Measurements from ENCODE around the gene SAFB.

SAFB gene

DNA sequence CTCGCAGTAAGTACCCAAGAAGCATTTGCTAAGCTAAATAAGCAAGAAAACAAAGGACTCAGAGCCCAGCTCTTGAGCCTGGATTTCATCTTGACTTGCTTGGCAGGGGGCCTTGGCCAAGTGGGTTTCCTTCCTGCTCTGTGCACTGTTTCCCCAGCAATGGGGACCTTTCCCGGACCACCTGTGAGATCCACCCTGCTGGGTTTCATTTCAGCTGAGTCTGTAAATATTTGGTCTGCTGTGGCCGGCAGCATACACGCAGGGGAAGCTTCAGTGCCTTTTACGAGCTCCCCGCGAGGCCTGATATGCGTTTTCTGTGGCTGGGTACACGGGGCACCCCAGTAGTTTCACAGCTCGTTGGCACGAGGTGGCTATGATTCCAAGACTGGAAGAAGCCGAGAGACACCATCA, 42.7 kb upstream of the SAFB start:
- Histone ChIP-seq H3K4me3 (ENCODE audit: low read depth, low read length) (no peak overlapping the region), H3K9me3 (ENCODE audit: severe bottlenecking) (no peaks in the 10 kb centered on the region), H3K36me3 (peaks cover 9% of the 10 kb centered on the region), H3K27me3 (ENCODE audit: insufficient read depth, low read depth, severe bottlenecking) (no peaks in the 10 kb centered on the region), H3K27ac (no peak overlapping the region)
- no peak for DNase-seq
- TF ChIP-seq CTCF (IDR thresholded peaks at IDR 0.05; ENCODE audit: low read depth, low read length), result no peak

GRCh38 chr19:5585461-5586299, 37.2 kb upstream of the SAFB start:
- Histone ChIP-seq H3K9me3 (ENCODE audit: severe bottlenecking) (no peaks in the 10 kb centered on the region), H3K27me3 (ENCODE audit: insufficient read depth, low read depth, severe bottlenecking) (no peaks in the 10 kb centered on the region), H3K27ac (no peak overlapping the region), H3K36me3 (peaks cover 50% of the 10 kb centered on the region), H3K4me3 (ENCODE audit: low read depth, low read length) (no peak overlapping the region)
- TF ChIP-seq CTCF (IDR thresholded peaks at IDR 0.05; ENCODE audit: low read depth, low read length), result no peak
- DNase-seq, result peak; percentile 51

- no peaks in the 10 kb centered on the region for H3K27me3 ChIP-seq (ENCODE audit: insufficient read depth, low read depth, severe bottlenecking)
These were observed 36.4 kb upstream of the SAFB start for GRCh38 chr19:5586300-5587070.

GRCh38 chr19:5587071-5587455, 35.8 kb upstream of the SAFB start:
- H3K4me3 ChIP-seq (ENCODE audit: low read depth, low read length), result no peak overlapping the region
- no peak for TF ChIP-seq CTCF (IDR thresholded peaks at IDR 0.05; ENCODE audit: low read depth, low read length)
- DNase-seq, result no peak
- H3K36me3 ChIP-seq, result peaks cover 62% of the 10 kb centered on the region
- H3K27ac ChIP-seq, result no peak overlapping the region
- no peaks in the 10 kb centered on the region for H3K27me3 ChIP-seq (ENCODE audit: insufficient read depth, low read depth, severe bottlenecking)
- H3K9me3 ChIP-seq (ENCODE audit: severe bottlenecking), result no peaks in the 10 kb centered on the region

More at GRCh38 chr19:5586300-5587070, 36.4 kb upstream of the SAFB start:
- Histone ChIP-seq H3K36me3 (peaks cover 56% of the 10 kb centered on the region), H3K4me3 (ENCODE audit: low read depth, low read length) (no peak overlapping the region), H3K9me3 (ENCODE audit: severe bottlenecking) (no peaks in the 10 kb centered on the region), H3K27ac (no peak overlapping the region)
- no peak for DNase-seq
- TF ChIP-seq CTCF (IDR thresholded peaks at IDR 0.05; ENCODE audit: low read depth, low read length), result no peak

DNA sequence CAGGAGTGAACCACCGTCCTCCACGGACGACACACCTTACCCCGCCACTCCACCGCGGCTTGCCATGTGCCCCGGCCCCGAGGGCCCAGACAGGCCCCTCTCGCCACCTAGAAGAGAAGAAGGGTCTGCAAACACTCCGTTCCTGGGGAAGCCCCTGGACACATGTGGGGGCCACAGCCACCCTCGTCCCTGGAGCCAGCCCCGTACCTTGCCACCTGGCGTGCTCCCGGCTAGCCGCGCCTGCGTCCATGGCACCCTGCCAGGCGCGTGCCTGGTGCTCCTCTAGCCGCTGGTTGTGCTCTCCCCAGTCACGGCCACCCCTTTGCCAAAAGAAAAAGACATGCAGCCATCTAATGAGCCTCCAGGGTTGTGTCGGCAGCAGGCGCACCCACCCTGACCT, 35.2 kb upstream of the SAFB start:
- peaks cover 68% of the 10 kb centered on the region for H3K36me3 ChIP-seq
- H3K27me3 ChIP-seq (ENCODE audit: insufficient read depth, low read depth, severe bottlenecking), result no peaks in the 10 kb centered on the region
- no peaks in the 10 kb centered on the region for H3K9me3 ChIP-seq (ENCODE audit: severe bottlenecking)
- H3K27ac ChIP-seq, result no peak overlapping the region
- TF ChIP-seq CTCF (IDR thresholded peaks at IDR 0.05; ENCODE audit: low read depth, low read length), result no peak
- H3K4me3 ChIP-seq (ENCODE audit: low read depth, low read length), result no peak overlapping the region
- DNase-seq, result no peak
